NCI-H2196 (cell line): ENCODE measurements around the gene MAMSTR.
"Not testable (repeated sequence)": the region's sequence is repeated elsewhere in the genome, so short reads cannot be mapped to it uniquely, and the experiment has no call there.

Source experiments
- DNase-seq: peaks from one replicate; lab custom pipeline; 2025; ENCODE audit not compliant: unreplicated experiment; lab: John Stamatoyannopoulos, UW

The MAMSTR gene

DNA sequence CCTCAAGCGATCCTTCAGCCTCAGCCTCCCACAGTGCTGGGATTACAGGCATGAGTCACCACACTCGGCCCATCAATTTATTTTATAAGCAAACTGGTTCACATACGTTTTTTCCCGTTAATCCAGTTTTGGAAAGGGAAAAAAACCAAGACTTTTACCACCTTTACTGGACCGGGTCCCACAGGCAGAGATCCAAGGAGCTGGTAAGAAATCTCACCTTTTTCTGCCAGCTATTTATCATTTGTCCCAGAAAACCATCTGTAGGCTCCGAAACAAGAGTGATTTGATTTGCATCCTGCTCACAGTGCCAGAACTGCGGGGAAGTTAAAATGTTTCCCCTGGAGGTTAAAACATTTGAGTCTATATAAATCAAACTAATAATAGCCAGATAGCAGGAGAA, 30.1 kb downstream of the MAMSTR start:
- DNase-seq: no peak

DNA sequence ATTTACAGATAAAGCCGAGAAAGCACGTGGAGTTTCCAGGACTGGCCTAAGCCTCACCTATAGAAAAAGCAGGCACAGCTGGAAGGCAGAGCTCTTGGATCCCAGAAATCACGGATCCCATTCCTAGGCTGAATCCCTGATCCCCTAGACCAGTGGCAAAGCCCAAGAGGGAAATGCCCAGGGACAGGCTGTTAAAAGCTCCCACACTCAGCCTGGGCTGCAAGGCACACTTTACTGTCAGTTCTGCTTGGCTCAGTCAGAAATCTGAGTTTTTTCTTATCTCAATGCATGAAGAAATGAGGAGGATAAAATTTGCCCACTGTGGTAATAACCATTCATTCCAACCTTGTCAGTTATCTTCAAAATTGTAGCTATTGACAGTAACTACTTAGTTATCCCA, 31.7 kb downstream of the MAMSTR start:
- DNase-seq: no peak

DNA sequence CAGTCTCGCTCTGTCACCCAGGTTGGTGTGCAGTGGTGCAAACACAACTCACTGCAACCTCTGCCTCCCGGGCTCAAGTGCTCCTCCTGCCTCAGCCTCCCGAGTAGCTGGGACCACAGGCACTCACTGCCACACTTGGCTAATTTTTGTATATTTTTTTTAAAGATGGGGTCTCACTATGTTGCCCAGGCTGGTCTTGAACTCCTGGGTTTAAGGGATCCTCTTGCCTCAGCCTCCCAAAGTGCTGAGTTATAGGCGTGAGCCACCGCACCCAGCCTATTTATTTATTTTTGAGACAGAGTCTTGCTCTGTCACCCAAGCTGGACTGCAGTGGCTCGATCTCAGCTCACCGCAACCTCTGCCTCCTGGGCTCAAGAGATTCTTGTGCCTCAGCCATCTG, 32.9 kb downstream of the MAMSTR start:
- DNase-seq: not testable (repeated sequence)

DNA sequence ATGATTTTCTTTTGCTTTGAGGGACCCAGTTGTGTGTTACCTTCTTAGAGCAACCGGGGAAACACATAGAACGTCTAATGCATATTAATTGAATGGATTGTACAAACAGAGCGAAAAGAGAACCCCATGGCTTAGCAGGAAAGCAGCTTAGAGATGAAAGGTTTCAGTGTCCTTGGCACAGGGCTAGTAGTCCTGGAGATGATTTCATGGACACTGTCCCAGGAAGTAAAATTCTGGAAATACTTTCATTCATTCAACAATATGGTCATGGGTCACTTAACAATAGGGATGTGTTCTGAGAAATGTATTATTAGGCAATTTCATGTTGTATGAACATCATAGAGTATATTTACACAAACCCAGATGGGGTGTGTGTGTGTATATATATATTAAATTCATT, 33.4 kb downstream of the MAMSTR start:
- no peak for DNase-seq

DNA sequence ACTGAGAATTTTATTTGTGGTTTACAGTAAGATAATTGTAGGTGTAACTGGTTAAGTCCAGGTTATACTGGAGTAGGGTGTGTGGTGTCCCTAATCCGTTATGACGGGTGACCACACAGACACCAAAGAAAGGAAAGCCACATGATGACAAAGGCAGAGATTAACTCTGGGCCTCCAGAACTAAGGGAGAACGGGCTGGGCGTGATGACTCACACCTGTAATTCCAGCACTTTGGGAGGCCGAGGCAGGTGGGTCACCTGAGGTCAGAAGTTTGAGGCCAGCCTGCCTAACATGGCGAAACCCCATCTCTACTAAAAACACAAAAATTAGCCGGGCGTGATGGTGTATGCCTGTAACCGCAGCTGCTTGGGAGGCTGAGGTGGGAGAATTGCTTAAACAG, 33.9 kb downstream of the MAMSTR start:
- no peak for DNase-seq

DNA sequence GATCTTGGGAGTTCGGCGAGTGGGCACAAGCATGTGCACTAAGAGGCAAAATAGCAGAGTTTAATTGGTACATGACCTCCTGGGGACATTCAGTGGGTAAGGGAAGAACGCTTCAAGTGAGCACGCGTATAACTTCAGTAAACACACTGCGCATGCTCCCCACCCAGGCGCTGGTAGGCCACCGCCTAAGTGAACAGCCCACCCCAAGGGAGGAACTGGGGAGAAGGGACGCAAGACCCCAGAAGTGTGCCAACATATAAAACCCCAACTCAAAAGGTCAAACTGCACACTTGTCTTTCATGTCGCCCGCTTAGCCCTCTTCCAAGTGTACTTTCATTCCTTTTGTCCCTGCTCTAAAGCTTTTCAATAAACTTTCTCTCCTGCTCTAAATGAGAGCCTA, 36.2 kb downstream of the MAMSTR start:
- DNase-seq: no peak

DNA sequence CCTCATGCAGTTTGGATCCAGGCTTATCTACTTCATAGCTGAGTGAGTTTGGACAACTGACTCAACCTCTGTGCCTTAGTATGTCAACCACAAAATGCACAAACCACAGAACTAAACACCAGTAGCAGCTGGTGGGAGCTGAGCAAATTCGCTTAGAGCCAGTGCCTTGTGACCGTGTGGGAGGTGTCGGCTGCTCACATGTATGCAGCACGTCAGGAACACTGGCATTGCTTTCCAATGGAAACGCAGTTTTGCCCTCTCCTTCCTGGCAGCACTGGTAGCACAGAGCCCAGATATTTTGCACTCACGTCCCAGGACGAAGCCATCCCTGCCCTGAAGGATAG, 38.4 kb downstream of the MAMSTR start:
- no peak for DNase-seq

DNA sequence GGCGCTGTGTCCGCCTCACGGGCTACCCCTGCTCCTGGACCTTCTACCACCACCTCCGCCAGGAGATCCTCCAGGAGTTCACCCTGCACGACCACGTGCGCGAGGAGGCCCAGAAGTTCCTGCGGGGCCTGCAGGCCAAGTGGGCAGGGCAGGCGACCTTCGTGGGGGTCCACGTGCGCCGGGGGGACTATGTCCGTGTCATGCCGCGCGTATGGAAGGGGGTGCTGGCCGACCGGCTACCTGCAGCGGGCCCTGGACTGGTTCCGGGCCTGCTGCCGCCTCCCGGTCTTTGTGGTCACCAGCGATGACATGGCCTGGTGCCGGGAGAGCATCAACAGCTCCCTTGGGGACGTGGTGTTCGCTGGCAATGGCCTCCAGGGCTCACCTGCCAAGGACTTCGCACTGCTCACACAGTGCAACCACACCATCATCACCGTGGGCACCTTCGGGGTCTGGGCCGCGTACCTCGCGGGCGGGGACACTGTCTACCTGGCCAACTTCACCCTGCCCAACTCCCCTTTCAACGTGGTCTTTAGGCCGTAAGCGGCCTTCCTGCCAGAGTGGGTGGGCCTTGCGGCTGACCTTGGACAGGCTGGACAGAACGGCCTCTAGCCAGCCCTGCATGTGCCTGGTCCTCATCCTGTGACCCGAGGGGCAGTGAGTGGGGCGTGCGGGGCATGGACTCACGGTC, 38.9 kb downstream of the MAMSTR start:
- DNase-seq: no peak

DNA sequence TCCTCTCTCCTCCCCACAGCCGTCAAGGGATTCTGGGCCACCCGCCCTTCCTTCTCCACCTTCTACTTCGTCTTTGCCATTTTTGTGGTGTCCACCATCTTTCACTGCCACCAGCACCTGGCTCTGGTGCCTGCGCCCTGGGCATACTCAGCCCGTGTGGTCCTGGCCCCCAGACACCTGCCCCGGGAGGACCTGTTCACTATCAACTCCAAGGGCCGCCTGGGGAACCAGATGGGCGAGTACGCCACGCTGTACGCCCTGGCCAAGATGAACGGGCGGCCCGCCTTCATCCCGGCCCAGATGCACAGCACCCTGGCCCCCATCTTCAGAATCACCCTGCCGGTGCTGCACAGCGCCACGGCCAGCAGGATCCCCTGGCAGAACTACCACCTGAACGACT, 39.5 kb downstream of the MAMSTR start:
- not testable (repeated sequence) for DNase-seq

DNA sequence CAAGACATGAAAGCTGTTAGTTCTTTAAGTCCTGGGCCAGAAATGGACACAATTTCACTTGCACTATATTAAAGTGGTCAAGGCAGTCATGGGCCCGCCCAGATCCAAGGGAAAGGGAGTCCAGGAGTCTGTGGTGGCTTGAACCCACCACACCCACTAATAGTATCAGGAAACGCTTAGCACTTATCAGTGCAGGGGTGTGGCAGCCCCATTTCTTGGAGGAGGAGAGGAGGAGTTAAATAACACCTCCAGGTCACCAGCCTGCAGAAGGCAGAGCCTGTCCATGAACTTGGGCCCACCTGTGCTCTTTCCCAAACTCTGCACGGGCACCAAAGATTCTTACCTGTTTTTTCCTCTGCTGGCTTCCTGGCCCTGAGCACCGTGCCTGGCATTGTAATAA, 41.3 kb downstream of the MAMSTR start:
- DNase-seq: no peak

DNA sequence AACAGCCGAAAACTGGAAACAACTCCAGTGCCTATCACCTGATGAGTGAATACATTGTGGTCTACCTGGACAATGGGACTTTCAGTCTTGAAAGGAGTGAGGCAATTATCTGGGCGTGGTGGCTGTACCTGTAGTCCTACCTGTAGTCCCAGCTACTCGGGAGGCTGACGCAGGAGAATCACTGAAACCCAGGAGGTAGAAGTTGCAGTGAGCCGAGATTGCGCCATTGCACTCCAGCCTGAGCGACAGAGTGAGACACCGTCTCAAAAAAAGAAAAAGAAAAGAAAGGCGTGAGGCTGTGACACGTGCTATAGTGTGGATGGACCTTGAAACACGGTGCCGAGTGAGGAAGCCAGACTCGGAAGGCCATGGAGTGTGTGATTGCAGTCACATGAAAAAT, 42.6 kb downstream of the MAMSTR start:
- DNase-seq: no peak

DNA sequence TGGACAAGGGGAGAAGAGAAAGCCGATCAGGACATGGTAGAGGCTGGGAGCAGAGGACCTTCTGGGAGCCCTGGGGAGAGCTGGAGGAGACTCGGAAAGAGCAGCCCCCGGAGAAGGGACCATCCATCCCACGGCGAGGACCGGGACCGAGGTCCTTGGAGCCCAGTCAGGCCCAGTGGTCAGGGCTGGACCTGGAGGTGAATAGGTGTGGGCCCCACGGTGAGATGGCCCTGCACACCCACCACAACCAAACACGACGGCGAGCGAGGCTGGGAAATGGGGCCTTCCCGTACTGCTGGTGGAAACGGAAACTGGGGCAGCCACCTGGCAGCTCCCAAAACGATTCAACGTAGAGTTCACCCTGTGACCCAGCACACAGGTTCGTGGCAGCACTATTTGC, 43.0 kb downstream of the MAMSTR start:
- no peak for DNase-seq

DNA sequence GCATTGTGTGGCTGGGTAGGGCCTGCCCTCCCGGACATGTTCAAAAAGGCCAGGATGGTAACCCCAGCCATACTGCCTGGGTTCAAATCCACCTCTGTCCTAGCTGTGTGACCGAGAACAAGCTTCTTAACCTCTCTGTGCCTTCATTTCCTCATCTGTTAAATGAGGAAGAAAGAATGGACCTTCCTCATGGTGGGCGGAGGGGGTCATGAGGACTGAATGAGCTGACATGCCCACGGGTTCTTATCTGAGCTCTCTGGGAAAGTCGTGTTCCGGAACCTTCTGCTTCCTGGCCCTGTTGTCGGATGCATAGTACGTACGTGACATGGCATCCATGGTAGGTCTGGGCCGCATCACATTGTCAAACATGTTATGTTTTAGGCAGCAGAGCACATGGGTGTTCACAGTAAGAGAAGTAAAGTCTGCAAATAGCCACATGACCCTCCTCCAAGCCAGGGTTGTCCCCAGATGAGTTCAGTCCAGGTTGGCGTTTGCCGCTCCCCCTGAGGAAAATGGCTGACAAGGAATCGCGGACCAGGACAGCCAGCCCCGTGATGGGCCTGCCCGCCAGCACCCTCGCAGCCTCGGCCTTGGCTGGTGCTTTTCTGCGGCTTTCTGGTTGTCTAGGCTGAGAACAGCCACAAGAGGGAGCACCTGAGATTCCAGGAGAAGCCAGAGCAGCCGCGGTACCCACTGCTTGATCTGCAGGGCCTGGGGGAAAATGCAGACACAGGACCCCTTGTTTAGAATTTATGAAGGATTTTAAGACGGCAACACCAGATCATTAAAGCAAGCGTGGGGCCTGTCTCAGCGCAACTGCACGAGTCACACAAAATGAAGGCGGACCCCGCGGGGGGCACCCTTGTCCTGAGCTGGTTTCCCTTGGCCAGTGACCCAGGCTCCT, 44.4 kb downstream of the MAMSTR start:
- peak; percentile 86 for DNase-seq

DNA sequence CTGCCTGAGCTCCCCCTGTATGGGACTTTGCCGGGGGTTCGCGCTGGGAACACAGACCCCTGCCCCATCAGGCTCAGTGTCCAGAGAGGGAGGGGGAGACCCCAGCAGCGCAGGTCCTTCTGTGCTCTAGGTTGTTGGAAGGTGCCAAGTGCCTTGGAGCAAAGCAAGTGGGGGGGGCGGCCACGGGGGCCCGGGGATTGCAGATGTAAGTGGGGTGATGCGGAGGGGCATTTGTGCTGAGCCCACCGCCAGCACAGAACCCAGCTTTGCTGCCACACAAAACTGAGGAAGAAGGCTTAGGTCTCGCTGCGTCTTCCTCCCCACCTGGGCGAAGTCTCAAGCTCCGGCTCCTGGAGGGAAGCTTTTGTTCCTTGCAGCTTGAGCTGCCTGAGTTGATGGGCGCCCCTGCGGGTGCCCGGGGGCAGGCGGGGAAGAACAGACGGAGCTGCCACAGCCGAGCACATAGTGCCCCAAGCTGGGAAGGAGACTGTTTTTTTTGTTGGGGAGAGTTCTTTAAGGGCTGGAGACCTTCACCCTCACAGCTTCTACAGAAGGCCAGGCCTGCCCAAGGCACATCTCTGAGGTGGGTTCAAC, 45.2 kb downstream of the MAMSTR start:
- no peak for DNase-seq

DNA sequence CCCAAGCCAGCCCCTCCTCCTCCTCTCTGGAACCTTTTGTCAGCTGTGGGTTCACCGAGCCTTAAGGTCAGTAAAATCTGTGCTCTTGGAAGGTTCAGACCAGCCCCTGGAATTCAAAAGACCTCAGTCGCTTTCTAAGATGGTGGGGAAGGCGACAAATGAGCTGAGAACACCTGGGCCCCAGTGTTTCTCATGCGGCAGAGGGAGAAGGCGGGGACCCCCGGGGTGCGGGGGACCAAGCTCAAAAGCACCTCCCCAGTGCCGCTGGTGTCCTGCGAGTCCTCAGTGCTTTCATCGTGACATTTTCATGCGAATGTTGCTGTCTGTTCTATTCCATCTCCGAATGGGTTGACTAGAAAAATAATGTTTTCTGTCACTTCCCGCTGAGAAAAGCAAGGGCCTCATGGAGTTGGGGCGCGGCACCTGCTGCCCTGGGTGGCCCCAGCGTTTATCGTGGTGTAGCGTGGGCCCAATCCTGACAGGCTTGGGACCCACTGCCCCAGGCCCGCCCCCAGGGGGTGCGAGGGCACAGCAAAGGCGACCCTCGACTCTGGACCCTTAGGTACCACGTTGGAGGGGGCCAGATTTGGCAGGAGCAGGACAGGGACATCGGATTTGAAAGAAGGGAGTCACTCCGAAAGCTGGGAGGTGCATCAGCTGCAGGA, 46.0 kb downstream of the MAMSTR start:
- no peak for DNase-seq

DNA sequence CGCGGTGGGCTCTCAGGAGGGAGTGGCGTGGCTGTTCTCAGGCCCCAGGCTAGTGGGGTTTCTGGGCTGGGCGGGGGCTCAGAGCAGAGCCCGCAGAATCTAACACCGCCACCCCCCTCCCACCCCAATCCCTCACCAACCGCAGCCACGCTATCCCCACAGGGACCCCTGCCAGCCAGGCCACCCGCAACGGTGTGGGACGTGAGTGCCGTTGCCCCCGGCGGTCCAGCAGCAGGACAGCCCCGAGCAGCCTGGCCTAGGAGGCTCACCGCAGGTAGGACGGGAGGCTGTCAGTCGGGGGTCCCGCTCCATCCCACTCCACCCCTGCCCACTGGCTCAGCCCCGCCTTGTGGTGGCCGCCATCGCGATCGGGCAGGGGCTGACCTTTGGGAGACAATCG, 46.5 kb downstream of the MAMSTR start, which contains the start of gene NTN5:
TSS of gene NTN5 (minus strand) at position 24 of the 400 bp plus-strand sequence. CDS start 2,031 bp downstream, outside the sequence.
- no peak for DNase-seq

DNA sequence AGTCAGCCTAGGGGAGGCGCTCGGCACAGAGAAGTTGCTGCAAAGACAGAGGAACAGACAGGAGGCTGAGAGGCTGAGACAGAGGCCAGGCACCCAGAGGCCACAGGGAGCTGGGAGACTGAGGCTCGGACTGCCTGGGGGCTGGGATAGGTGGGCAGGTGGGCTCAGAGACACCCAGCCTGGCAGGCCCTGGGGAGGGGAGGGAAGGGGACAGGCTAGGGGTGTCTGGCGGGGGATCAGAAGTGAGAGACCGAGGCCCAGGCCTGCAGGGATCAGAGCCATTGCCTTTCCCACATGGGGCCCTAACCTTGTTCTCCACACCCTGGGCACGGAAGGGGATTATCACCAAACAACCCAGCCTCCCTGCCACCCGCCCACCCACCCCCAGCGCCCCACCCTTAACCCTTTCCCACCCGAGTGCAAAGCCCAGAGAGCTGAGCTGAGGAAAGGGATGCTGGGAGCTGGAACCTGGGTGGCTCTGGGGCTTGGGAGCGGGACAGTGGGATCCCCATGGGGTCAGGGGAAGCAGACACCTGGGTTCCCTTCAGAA, 48.0 kb downstream of the MAMSTR start:
- no peak for DNase-seq

DNA sequence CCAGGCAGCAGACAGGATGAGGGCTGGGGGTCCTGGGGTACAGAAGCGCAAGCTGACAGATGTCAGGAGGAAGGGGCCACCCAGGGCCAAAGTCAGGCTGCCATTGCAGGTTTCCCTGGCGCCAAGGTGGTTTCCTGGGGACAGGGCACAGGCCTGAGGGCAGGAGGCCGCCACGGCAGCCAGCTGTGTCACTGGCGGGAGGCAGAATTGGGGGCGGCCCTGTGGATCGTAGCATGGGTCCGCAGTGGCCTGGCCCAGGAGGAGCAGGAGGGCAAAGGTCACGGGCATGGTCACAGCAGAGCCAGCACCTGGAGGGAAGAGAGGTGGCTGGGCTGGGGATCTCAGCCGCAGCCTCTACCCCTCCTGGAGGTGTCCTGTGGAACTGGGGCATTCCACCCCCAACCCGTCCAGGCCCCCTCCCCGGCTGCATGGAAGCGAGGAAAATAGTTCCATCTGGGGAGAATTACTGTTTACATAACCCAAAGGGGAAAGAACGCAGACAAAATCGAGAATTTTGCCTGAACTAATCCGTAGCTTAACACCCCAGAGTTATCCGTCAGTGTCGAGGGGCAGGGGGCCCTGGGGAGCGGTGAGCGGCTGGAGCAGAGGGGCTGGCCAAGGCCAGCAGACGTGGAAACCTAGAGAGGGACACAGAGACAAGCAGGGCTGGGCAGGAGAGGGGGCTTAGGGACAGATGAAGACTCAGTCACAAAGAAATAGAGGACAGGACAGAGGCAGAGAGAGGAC, 48.7 kb downstream of the MAMSTR start:
- no peak for DNase-seq

DNA sequence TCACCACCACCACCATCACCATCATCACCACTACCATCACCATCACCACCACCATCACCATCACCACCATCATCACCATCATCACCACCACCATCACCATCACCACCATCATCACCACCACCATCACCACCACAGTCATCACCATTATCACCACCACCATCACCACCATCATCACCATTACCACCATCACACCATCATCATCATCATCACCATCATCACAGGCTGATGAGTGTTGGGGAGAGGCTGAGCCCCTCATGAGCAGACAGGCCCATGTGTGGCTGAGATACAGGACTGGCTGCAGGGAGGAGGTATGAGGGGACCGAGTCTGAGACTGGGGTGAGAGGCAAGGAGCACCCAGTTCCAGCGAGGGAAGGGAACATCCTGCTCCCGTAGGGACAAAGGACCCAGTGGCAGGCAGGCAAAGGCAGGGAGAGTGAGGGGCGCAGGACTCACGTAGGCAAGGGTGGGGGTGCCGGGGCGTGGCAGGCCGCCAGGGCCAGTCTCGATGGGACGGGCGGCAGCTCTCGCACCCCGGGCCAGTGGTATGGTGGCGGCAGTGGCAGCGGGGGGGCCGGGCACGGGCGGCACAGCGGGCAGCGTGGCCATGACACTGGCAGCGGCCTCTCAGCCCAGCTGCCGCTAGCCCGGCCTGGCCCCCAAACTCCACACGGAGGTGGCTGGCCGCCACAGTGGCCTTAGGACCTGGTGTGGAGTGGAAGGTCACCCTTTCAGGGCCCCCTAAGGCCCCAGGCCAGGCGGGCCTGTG, 49.4 kb downstream of the MAMSTR start:
- DNase-seq: no peak

DNA sequence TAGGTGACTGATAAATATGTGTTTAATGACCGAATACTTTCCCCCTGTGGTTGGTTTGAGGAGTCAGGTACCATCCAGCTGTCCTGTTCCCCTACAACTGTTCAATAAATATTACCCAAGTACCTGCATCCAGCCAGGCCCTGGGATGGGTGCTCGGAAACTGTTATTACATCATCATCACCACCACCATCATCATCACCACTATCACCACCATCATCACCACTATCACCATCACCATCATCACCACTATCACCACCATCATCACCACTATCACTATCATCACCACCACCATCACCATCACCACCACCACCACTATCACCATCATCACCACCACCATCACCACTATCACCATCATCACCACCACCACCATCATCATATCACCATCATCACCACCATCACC, 50.8 kb downstream of the MAMSTR start:
- DNase-seq: no peak
